GM12875 (cell line): ENCODE measurements around the gene ZNF318.

Experiments
- H3K4me3 ChIP-seq: one replicate; pipeline ENCODE4 v1.5.1; 2011; ENCODE audit warnings: low read depth, low read length, control low read depth
- CTCF ChIP-seq: IDR thresholded peaks from 2 replicates; pipeline ENCODE4 v1.5.1; 2011; ENCODE audit warnings: low read depth, mild to moderate bottlenecking, control low read depth, inconsistent platforms, low read length, moderate library complexity, borderline replicate concordance; ENCODE audit not compliant: insufficient read depth

ZNF318 gene

GRCh38 chr6:43292763-43293318 is 76.6 kb downstream of the ZNF318 start:
- no peak for TF ChIP-seq CTCF
- H3K4me3 ChIP-seq: no peak overlapping the region

- no peak for TF ChIP-seq CTCF
These were observed 77.1 kb downstream of the ZNF318 start for GRCh38 chr6:43292341-43292740.

DNA sequence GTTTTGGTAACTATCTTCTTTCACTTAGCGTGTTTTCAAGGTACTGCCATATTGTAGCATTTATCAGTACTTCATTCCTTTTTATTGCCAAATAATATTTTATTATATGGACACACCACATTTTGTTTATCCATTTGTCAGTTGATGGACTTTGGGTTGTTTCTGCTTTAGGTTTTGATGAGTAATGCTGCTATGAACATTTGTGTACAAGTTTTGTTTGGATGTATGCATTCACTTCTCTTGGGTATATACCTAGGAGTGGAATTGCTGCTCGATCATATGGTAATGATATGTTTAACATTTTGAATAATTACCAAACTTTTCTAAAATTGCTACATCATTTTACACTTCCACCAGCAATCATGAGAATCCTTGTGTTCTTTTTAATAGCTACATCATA is 77.7 kb downstream of the ZNF318 start:
- TF ChIP-seq CTCF: no peak
- H3K4me3 ChIP-seq: no peak overlapping the region

More at GRCh38 chr6:43292341-43292740, 77.1 kb downstream of the ZNF318 start:
- H3K4me3 ChIP-seq: no peak overlapping the region

DNA sequence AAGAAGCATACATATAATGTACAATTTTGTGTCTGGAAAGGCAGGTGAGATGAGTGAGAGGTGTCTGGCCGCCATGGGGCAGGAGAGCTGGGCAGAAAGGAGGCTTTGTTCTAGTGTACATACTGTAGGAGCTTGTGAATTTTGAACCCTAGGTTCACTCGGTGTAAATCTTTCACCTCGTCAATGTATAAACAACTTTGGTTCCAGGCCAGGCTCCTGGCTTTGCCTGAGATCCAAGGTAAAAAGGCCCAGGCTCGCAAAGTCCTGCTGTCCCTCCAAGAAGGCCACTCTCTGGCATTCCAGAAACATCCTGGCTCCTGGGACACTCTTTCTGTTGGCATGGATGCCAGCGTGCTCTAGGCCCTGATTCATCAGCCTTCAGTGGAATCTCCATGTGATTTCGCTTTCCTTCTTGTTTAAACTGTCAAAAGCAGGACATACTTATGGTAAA is 78.5 kb downstream of the ZNF318 start:
- no peak overlapping the region for H3K4me3 ChIP-seq
- no peak for TF ChIP-seq CTCF

- TF ChIP-seq CTCF: no peak
- H3K4me3 ChIP-seq: no peak overlapping the region
These were observed 79.0 kb downstream of the ZNF318 start for GRCh38 chr6:43290339-43290904.

DNA sequence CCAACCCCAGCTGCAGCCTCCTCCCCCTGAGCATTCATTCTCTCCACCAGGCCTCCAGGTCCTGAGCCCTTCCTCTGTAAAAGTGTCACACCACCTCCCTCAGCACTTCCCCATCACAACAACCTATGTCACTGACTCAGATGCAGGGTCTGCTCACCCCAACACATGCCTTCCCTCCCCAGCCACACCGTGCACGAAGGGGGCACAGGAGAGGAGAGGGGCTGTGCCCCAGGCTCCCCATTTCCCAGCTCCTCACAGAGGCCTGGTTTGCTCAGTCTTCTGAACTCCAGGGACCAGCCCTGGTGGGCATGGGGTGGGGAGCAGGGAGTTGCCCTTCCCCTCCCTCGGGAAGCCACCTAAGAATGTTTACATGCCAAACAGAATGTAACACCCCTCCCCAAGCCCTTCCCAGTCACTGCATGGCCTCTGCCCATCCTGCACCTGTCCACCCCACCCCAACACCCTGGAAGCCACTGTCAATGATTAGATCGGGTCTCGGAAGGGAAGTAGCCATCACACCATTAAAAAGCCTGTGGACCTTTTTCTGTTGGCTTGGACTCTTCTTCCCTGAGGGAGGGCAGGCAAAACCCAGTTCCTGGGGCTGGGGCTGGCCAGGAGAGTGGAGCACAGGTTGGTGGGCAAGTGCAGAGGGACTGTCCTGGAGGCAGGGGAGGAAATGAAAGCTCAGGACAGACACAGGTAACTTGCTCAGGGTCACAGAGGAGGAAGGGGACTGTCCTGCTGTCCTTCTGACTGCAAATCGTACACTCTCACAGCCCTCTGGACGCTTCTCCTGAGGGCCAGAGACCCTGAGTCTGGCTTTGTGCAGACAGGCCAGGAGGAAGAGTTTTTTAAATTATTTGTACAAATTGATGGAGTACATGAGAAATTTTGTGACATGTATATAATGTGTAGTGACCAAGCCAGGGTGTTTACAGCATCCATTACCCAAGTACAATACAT is 81.4 kb downstream of the ZNF318 start:
- H3K4me3 ChIP-seq: no peak overlapping the region
- no peak for TF ChIP-seq CTCF
